D721Med (cell line): ENCODE results near the gene CAVIN1.
A peak's percentile ranks its signal among the peaks of the same experiment; 100 is the strongest.

Experiments
- DNase-seq: peaks from one replicate; pipeline ENCODE4 v3.0.0; 2011; ENCODE audit warnings: low spot score; ENCODE audit not compliant: insufficient read length
- FAIRE-seq: peaks from 2 replicates; lab custom pipeline; 2011; peaks lifted over from hg19 to GRCh38; lab: Jason Lieb, UNC
- TF ChIP-seq, protein P1 (sequence below): IDR thresholded peaks from 2 replicates; pipeline ENCODE4 v1.5.1; 2012; ENCODE audit warnings: mild to moderate bottlenecking, control low read depth; ENCODE audit not compliant: insufficient read depth; ENCODE audit errors: missing control alignments

CAVIN1 gene

GRCh38 chr17:42411905-42412679 lies 11.0 kb downstream of the CAVIN1 start:
- DNase-seq = no peak
- TF ChIP-seq, protein P1, sequence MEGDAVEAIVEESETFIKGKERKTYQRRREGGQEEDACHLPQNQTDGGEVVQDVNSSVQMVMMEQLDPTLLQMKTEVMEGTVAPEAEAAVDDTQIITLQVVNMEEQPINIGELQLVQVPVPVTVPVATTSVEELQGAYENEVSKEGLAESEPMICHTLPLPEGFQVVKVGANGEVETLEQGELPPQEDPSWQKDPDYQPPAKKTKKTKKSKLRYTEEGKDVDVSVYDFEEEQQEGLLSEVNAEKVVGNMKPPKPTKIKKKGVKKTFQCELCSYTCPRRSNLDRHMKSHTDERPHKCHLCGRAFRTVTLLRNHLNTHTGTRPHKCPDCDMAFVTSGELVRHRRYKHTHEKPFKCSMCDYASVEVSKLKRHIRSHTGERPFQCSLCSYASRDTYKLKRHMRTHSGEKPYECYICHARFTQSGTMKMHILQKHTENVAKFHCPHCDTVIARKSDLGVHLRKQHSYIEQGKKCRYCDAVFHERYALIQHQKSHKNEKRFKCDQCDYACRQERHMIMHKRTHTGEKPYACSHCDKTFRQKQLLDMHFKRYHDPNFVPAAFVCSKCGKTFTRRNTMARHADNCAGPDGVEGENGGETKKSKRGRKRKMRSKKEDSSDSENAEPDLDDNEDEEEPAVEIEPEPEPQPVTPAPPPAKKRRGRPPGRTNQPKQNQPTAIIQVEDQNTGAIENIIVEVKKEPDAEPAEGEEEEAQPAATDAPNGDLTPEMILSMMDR = no peak
- FAIRE-seq = no peak

- TF ChIP-seq, protein P1 = no peak
- FAIRE-seq = no peak
- no peak for DNase-seq
Observed at GRCh38 chr17:42411361-42411760, 11.7 kb downstream of the CAVIN1 start.

- TF ChIP-seq, protein P1 = no peak
- no peak for DNase-seq
- no peak for FAIRE-seq
Observed at GRCh38 chr17:42410319-42410685, 12.8 kb downstream of the CAVIN1 start.

GRCh38 chr17:42409523-42410318 lies 13.3 kb downstream of the CAVIN1 start:
- TF ChIP-seq, protein P1 = no peak
- no peak for FAIRE-seq
- DNase-seq = no peak

DNA sequence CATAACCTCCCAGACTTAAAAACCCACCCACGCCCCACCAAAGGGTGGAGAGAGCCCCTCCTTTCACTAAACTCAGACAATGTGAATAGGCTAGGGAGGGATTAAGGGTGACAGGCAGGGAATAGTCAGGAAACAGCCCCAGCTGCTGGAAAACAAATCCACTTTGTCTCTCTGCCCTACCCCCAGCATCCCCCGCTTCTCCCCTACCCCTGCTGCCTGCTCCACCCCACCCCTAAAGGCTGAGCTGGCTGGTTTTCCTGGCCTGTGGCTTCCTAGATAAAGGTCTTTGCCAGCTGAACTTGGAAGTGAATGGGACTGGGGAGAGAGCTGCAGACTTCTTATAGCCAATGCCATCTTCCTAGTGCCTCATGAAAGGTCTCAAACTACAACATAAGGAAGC lies 15.0 kb downstream of the CAVIN1 start:
- DNase-seq (no peak), FAIRE-seq (no peak)
- TF ChIP-seq, protein P1 = no peak

GRCh38 chr17:42407289-42407836 lies 15.7 kb downstream of the CAVIN1 start:
- FAIRE-seq (no peak), DNase-seq (peak; percentile 68)
- TF ChIP-seq, protein P1 = no peak
